Measurements from ENCODE around the gene CCDC188.

CCDC188 gene

DNA sequence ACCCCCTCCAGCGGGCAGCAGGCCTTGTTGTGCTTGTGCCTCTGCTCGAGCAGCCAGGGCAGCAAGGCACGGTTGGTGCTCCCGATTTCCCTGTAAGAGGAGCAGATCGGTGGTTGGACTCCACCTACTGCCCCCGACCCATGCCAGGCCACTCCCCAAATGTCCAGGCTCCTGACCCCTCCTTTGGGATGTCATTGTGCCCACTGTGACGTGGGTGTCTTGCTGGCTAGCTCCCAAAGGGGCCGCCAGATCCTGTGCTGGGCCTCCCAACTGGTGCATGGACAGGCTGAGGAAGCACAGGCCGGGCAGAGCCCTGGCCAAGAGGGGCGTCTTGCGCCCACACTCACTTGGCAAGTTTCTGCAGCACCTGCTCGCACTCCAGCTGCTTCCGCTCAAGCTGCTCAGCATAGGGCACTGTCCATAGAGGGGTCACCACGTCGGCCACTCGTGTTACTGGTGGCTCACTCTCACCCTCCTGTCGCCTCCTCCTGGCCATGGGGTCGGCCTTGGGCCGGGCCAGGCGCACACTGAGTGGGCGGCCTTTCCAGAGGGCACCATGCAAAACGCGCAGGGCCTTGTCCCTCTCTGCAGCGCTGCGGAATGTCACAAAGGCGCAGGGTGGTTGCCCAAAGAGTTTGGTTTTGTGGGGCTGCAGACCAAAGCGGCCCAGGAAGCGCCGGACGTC is 35.0 kb downstream of the CCDC188 start, which contains the start of gene RANBP1:
TSS of gene RANBP1 (plus strand) at position 414 of the 685 bp plus-strand sequence. CDS start at position 495, 81 bp downstream.
- H3K79me2 ChIP-seq (ENCODE audit: insufficient read depth, low read length): peaks cover 45% of the 10 kb centered on the region
- no peaks in the 10 kb centered on the region for H3K27me3 ChIP-seq (ENCODE audit: insufficient read depth, low read length)
- H3K9me3 ChIP-seq (ENCODE audit: low read length): no peaks in the 10 kb centered on the region
- peak within 1 kb of the TSS; percentile 99 for H3K9ac ChIP-seq (ENCODE audit: low read length)
- no peaks in the 10 kb centered on the region for H4K20me1 ChIP-seq (ENCODE audit: insufficient read depth, low read length)
- peak within 1 kb of the TSS; percentile 57 for H3K27ac ChIP-seq (ENCODE audit: low read depth, low read length, poor library complexity, severe bottlenecking)
- peaks cover 82% of the 10 kb centered on the region for H3K36me3 ChIP-seq (ENCODE audit: insufficient read depth, low read length)
- no peaks in the 10 kb centered on the region for H3K9me2 ChIP-seq (ENCODE audit: low read depth, low read length)
- H3K4me2 ChIP-seq (ENCODE audit: low read length): peak within 1 kb of the TSS; percentile 81
- no peak for TF ChIP-seq EZH2 (IDR thresholded peaks at IDR 0.05; ENCODE audit: borderline replicate concordance, low read length)
- TF ChIP-seq, protein P1, sequence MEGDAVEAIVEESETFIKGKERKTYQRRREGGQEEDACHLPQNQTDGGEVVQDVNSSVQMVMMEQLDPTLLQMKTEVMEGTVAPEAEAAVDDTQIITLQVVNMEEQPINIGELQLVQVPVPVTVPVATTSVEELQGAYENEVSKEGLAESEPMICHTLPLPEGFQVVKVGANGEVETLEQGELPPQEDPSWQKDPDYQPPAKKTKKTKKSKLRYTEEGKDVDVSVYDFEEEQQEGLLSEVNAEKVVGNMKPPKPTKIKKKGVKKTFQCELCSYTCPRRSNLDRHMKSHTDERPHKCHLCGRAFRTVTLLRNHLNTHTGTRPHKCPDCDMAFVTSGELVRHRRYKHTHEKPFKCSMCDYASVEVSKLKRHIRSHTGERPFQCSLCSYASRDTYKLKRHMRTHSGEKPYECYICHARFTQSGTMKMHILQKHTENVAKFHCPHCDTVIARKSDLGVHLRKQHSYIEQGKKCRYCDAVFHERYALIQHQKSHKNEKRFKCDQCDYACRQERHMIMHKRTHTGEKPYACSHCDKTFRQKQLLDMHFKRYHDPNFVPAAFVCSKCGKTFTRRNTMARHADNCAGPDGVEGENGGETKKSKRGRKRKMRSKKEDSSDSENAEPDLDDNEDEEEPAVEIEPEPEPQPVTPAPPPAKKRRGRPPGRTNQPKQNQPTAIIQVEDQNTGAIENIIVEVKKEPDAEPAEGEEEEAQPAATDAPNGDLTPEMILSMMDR (IDR thresholded peaks at IDR 0.05; ENCODE audit: low read length): no peak
- H3K4me3 ChIP-seq (ENCODE audit: low read depth, low read length, poor library complexity, severe bottlenecking): peak within 1 kb of the TSS; percentile 96
- no peak within 1 kb of the TSS for H2AFZ ChIP-seq (ENCODE audit: low read length)
- H3K4me1 ChIP-seq (ENCODE audit: insufficient read depth, low read length, severe bottlenecking): peaks cover 48% of the 10 kb centered on the region
- peaks cover 1% of the 10 kb centered on the region; the same call in 1 of the 2 replicates for H3F3A ChIP-seq (ENCODE audit: insufficient read depth, low read length)

DNA sequence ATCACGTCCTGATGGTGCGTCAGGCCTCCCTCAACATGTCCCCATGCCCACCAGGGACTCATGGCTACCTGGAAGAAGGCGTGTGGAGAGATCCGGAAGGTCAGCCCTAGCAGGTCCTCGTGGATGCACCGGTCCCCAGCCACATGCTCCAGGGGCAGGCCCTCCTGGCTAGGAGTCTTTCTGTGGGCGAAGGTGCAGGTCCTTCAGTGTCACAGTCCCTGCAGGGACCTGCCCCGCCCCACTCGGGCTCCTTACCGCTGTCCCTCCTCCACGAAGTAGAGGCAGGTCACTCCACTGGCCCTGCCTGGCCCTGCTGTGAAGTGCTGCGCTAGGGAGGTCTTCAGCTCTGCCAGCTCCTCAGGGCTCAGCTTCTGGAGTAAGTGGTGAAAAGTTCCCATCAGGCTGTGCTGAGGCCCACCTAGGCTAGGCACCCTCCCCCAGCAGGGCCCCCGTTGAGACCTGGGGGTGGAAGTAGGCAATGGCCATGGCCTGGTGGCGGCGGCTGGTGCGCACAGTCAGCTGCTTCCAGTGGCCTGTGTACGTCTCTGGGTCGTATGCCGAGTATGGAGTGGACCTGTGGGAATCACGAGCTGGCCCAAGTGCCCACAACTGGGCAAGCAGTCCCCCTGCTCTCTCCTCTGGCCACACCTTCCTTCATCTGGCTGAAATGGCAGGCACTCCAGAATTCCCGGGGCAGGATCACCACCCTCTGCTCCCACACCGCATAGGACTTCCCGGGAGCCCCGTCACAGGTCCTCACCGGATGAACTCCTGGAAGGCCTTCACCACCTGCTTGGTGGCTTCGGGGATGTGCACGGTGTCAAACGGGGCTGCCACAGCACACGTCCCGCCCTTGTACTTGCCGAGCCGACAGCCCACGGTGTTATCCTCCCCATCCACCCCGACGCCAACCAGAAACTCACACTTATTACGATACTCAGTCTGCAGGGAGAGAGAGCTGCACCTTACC is 36.1 kb downstream of the CCDC188 start:
- H3K4me3 ChIP-seq (ENCODE audit: low read depth, low read length, poor library complexity, severe bottlenecking): no peak overlapping the region
- peak overlapping the region; percentile 81 for H3K4me2 ChIP-seq (ENCODE audit: low read length)
- H3K9me2 ChIP-seq (ENCODE audit: low read depth, low read length): no peaks in the 10 kb centered on the region
- peak overlapping the region; percentile 99; the same call in 1 of the 2 replicates for H3K9ac ChIP-seq (ENCODE audit: low read length)
- TF ChIP-seq, protein P1 (IDR thresholded peaks at IDR 0.05; ENCODE audit: low read length): no peak
- TF ChIP-seq EZH2 (IDR thresholded peaks at IDR 0.05; ENCODE audit: borderline replicate concordance, low read length): no peak
- peaks cover 44% of the 10 kb centered on the region for H3K4me1 ChIP-seq (ENCODE audit: insufficient read depth, low read length, severe bottlenecking)
- no peaks in the 10 kb centered on the region for H4K20me1 ChIP-seq (ENCODE audit: insufficient read depth, low read length)
- H3K27me3 ChIP-seq (ENCODE audit: insufficient read depth, low read length): no peaks in the 10 kb centered on the region
- peaks cover 6% of the 10 kb centered on the region; the same call in 1 of the 2 replicates for H3F3A ChIP-seq (ENCODE audit: insufficient read depth, low read length)
- peaks cover 82% of the 10 kb centered on the region for H3K36me3 ChIP-seq (ENCODE audit: insufficient read depth, low read length)
- peaks cover 34% of the 10 kb centered on the region for H3K79me2 ChIP-seq (ENCODE audit: insufficient read depth, low read length)
- no peaks in the 10 kb centered on the region for H3K9me3 ChIP-seq (ENCODE audit: low read length)
- no peak overlapping the region for H3K27ac ChIP-seq (ENCODE audit: low read depth, low read length, poor library complexity, severe bottlenecking)
- H2AFZ ChIP-seq (ENCODE audit: low read length): no peak overlapping the region

DNA sequence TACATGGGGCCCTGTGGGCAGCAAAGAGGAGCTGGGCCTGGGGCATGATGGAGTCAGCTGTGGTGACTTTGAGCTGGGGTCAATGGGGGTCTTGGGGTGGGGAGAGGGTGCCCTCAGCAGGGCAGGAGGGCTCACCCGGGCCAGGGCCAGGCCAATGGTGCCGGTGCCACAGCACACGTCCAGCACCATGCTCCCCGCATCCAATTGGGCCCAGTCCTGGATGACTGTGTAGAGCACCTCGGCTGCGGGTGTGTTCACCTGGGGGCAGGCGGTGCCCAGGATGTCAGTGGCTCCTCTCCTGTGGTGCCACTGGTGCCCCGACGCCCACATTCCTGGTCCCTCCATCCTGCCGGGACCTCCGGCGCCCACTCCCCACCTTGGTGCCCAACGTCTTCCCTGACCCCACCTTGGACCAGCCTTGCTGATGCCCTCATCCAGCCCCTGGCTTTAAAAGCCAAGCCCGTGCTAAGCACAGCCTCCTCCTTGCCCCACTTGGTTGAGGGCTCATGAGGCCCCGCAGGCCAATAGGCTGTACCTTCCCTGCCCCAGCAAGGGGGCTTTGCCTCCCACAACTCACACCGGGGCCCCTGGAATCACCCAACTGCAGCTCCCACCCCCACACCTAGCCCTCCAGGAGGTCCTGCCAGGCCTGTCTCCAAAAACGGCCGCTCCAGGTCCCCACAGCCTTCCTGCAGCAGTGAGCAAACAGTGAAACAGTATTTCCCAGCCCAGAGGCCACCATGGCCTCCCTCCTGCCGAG is 37.1 kb downstream of the CCDC188 start:
- Histone ChIP-seq H3K4me1 (ENCODE audit: insufficient read depth, low read length, severe bottlenecking) (peaks cover 33% of the 10 kb centered on the region), H3K4me2 (ENCODE audit: low read length) (no peak overlapping the region), H3K36me3 (ENCODE audit: insufficient read depth, low read length) (peaks cover 81% of the 10 kb centered on the region), H4K20me1 (ENCODE audit: insufficient read depth, low read length) (no peaks in the 10 kb centered on the region), H3K27me3 (ENCODE audit: insufficient read depth, low read length) (no peaks in the 10 kb centered on the region), H3K79me2 (ENCODE audit: insufficient read depth, low read length) (peaks cover 24% of the 10 kb centered on the region), H3K9me3 (ENCODE audit: low read length) (no peaks in the 10 kb centered on the region), H3K9me2 (ENCODE audit: low read depth, low read length) (no peaks in the 10 kb centered on the region), H2AFZ (ENCODE audit: low read length) (no peak overlapping the region), H3K9ac (ENCODE audit: low read length) (no peak overlapping the region), H3K4me3 (ENCODE audit: low read depth, low read length, poor library complexity, severe bottlenecking) (no peak overlapping the region), H3F3A (ENCODE audit: insufficient read depth, low read length) (peaks cover 6% of the 10 kb centered on the region; the same call in 1 of the 2 replicates), H3K27ac (ENCODE audit: low read depth, low read length, poor library complexity, severe bottlenecking) (no peak overlapping the region)
- TF ChIP-seq, protein P1 (IDR thresholded peaks at IDR 0.05; ENCODE audit: low read length): no peak
- no peak for TF ChIP-seq EZH2 (IDR thresholded peaks at IDR 0.05; ENCODE audit: borderline replicate concordance, low read length)

All from OCI-LY1 (cell line).